ENCODE measurements around the gene ULK1.
"Not testable (repeated sequence)": the region's sequence is repeated elsewhere in the genome, so short reads cannot be mapped to it uniquely, and the experiment has no call there.

Gene ULK1

DNA sequence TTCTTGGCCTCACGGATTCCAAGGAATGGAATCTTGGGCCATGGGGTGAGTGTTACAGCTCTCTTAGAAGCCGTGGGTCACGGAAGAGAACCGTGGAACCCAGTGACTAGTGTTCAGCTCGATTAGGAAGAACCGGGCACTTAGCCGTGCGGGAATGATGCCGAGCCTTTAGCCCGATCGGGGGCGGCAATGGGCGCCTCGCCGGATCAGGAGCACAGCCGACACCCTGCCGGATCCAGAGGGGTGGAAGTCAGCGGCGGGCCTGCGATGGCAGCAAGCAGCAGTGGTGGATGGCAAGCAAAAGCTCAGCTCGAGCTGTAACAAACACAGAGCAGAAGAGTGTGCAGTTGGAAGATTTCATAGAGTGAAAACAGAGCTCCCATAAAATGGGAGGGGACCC is 21.1 kb upstream of the ULK1 start:
- Histone ChIP-seq H3K9me3 (ENCODE audit: control insufficient read depth, insufficient read depth, low read length) (no peaks in the 10 kb centered on the region), H3K27ac (ENCODE audit: low read depth, low read length) (no peak overlapping the region)
- no peak for TF ChIP-seq EZH2phosphoT487 (IDR thresholded peaks at IDR 0.05; ENCODE audit: borderline replicate concordance, low read length)
- TF ChIP-seq CTCF (IDR thresholded peaks at IDR 0.05; ENCODE audit: low read depth, low read length, poor library complexity, severe bottlenecking): no peak

GRCh38 chr12:131874972-131875371 is 19.4 kb upstream of the ULK1 start:
- not testable (repeated sequence) for H3K36me3 ChIP-seq (ENCODE audit: control insufficient read depth, low read length); H3K4me1 ChIP-seq (ENCODE audit: control insufficient read depth, low read length); H3K4me2 ChIP-seq (ENCODE audit: low read length)

More for the DNA sequence above, 21.1 kb upstream of the ULK1 start:
- Histone ChIP-seq H3K4me2 (ENCODE audit: low read length) (no peak overlapping the region), H3K79me2 (ENCODE audit: control insufficient read depth, low read length) (no peaks in the 10 kb centered on the region), H3K4me3 (ENCODE audit: low read length) (no peak overlapping the region), H3K9me2 (replicated peaks; ENCODE audit: control insufficient read depth, low read length) (no peaks in the 10 kb centered on the region), H3K27me3 (ENCODE audit: control insufficient read depth, low read length) (peaks cover 6% of the 10 kb centered on the region), H3K4me1 (ENCODE audit: control insufficient read depth, low read length) (no peaks in the 10 kb centered on the region), H4K20me1 (ENCODE audit: control insufficient read depth, insufficient read depth, low read depth, low read length) (no peaks in the 10 kb centered on the region), H3F3A (ENCODE audit: control insufficient read depth, insufficient read depth) (no peaks in the 10 kb centered on the region), H3K36me3 (ENCODE audit: control insufficient read depth, low read length) (no peaks in the 10 kb centered on the region)

GRCh38 chr12:131877216-131877615 is 17.2 kb upstream of the ULK1 start:
- not testable (repeated sequence) for H3K9me3 ChIP-seq (ENCODE audit: control insufficient read depth, insufficient read depth, low read length); H4K20me1 ChIP-seq (ENCODE audit: control insufficient read depth, insufficient read depth, low read depth, low read length); H3K79me2 ChIP-seq (ENCODE audit: control insufficient read depth, low read length); H3K36me3 ChIP-seq (ENCODE audit: control insufficient read depth, low read length); H3F3A ChIP-seq (ENCODE audit: control insufficient read depth, insufficient read depth); H3K4me2 ChIP-seq (ENCODE audit: low read length); H3K4me1 ChIP-seq (ENCODE audit: control insufficient read depth, low read length); H3K4me3 ChIP-seq (ENCODE audit: low read length); H3K27ac ChIP-seq (ENCODE audit: low read depth, low read length); H3K9me2 ChIP-seq (replicated peaks; ENCODE audit: control insufficient read depth, low read length)
- peaks cover 13% of the 10 kb centered on the region for H3K27me3 ChIP-seq (ENCODE audit: control insufficient read depth, low read length)

More at GRCh38 chr12:131874972-131875371, 19.4 kb upstream of the ULK1 start:
- H3K9me2 ChIP-seq (replicated peaks; ENCODE audit: control insufficient read depth, low read length); H3K79me2 ChIP-seq (ENCODE audit: control insufficient read depth, low read length); H4K20me1 ChIP-seq (ENCODE audit: control insufficient read depth, insufficient read depth, low read depth, low read length); H3F3A ChIP-seq (ENCODE audit: control insufficient read depth, insufficient read depth); H3K4me3 ChIP-seq (ENCODE audit: low read length); H3K9me3 ChIP-seq (ENCODE audit: control insufficient read depth, insufficient read depth, low read length); H3K27ac ChIP-seq (ENCODE audit: low read depth, low read length): not testable (repeated sequence)
- peaks cover 13% of the 10 kb centered on the region for H3K27me3 ChIP-seq (ENCODE audit: control insufficient read depth, low read length)

DNA sequence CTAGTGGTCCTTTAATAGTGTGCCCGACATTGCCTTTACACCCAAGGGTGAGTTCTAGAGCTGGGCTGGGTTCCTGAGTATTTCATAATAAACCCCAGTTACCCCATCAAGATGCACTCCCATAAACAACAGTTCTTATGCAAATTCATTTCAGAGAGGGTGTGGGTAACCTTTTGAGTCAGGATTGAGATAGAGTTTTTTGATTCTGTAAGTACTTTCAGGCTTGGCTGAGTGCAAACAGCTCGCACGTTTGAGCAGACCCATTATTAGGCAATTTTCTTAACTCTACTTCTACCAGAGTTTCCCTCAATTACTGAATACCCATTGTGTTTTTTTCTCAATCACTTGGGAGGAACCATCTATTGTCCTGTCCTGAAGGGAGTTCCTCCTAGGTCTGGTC is 16.0 kb upstream of the ULK1 start:
- not testable (repeated sequence) for H4K20me1 ChIP-seq (ENCODE audit: control insufficient read depth, insufficient read depth, low read depth, low read length); H3K79me2 ChIP-seq (ENCODE audit: control insufficient read depth, low read length); H3K9me2 ChIP-seq (replicated peaks; ENCODE audit: control insufficient read depth, low read length); H3K9me3 ChIP-seq (ENCODE audit: control insufficient read depth, insufficient read depth, low read length); H3K36me3 ChIP-seq (ENCODE audit: control insufficient read depth, low read length); H3K4me1 ChIP-seq (ENCODE audit: control insufficient read depth, low read length); H3K4me2 ChIP-seq (ENCODE audit: low read length); H3F3A ChIP-seq (ENCODE audit: control insufficient read depth, insufficient read depth); H3K4me3 ChIP-seq (ENCODE audit: low read length); H3K27ac ChIP-seq (ENCODE audit: low read depth, low read length)
- peaks cover 13% of the 10 kb centered on the region for H3K27me3 ChIP-seq (ENCODE audit: control insufficient read depth, low read length)

- no peak overlapping the region for H3K4me2 ChIP-seq (ENCODE audit: low read length)
Observed at GRCh38 chr12:131882804-131883520, 11.5 kb upstream of the ULK1 start.

More at GRCh38 chr12:131882804-131883520, 11.5 kb upstream of the ULK1 start:
- Histone ChIP-seq H3K27ac (ENCODE audit: low read depth, low read length) (no peak overlapping the region), H3K79me2 (ENCODE audit: control insufficient read depth, low read length) (no peaks in the 10 kb centered on the region), H3K9me2 (replicated peaks; ENCODE audit: control insufficient read depth, low read length) (no peaks in the 10 kb centered on the region), H3K36me3 (ENCODE audit: control insufficient read depth, low read length) (no peaks in the 10 kb centered on the region), H3K9me3 (ENCODE audit: control insufficient read depth, insufficient read depth, low read length) (0 out of 2 replicates have a peak, but pooled peaks cover 3% of the 10 kb centered on the region), H3K4me1 (ENCODE audit: control insufficient read depth, low read length) (peaks cover 5% of the 10 kb centered on the region), H3K27me3 (ENCODE audit: control insufficient read depth, low read length) (peaks cover 10% of the 10 kb centered on the region), H3K4me3 (ENCODE audit: low read length) (no peak overlapping the region), H4K20me1 (ENCODE audit: control insufficient read depth, insufficient read depth, low read depth, low read length) (no peaks in the 10 kb centered on the region), H3F3A (ENCODE audit: control insufficient read depth, insufficient read depth) (no peaks in the 10 kb centered on the region)
- TF ChIP-seq CTCF (IDR thresholded peaks at IDR 0.05; ENCODE audit: low read depth, low read length, poor library complexity, severe bottlenecking): no peak
- TF ChIP-seq EZH2phosphoT487 (IDR thresholded peaks at IDR 0.05; ENCODE audit: borderline replicate concordance, low read length): no peak
